GM12878 (cell line): ENCODE data around the gene C8G. TPM values are rescaled to one million over a fixed set of nuclear protein-coding genes. Genes with fewer than 3 reads are reported as not detected.

ENCODE experiments used
- ATAC-seq: fragments of 200-7000 bp; cut with Tn5 transposase; 3 replicates; pipeline ENCODE4 v1.9.1; 2020; ENCODE audit warnings: mild to moderate bottlenecking, moderate library complexity
- BruUV-seq: library from RNA; stranded (reverse); fragments of 400-500 nt; replicated peaks from 2 replicates; lab custom pipeline; 2021; lab: Mats Ljungman, UMichigan
- CTCF ChIA-PET: fragments of 300-600 bp; sonication (Branson Sonifier 250); formaldehyde crosslinking; extraction: SDS; loops from one replicate; lab custom pipeline; 2021; ENCODE audit warnings: inconsistent platforms; lab: Yijun Ruan, JAX
- POLR2A ChIA-PET: fragments of 350-600 bp; formaldehyde crosslinking; extraction: SDS; loops from one replicate; lab custom pipeline; 2021; ENCODE audit warnings: inconsistent platforms; lab: Charles Lee
- RAD21 ChIA-PET: fragments of 300-600 bp; sonication (Branson Sonifier 250); formaldehyde crosslinking; loops from one replicate; lab custom pipeline; 2023; ENCODE audit warnings: antibody characterized with exemption; ENCODE audit not compliant: unreplicated experiment; lab: Charles Lee
- SMC1A ChIA-PET: fragments of 300-600 bp; sonication (Branson Sonifier 250); formaldehyde crosslinking; loops from one replicate; lab custom pipeline; 2023; ENCODE audit not compliant: unreplicated experiment, uncharacterized antibody; lab: Charles Lee
- DNase-seq: peaks from one replicate; pipeline ENCODE4 v3.0.0-alpha.2; 2011; ENCODE audit warnings: low read depth, low spot score
- FAIRE-seq: peaks from 3 replicates; lab custom pipeline; 2011; peaks lifted over from hg19 to GRCh38; lab: Jason Lieb, UNC
- H2AFZ ChIP-seq: 2 replicates; pipeline ENCODE4 v1.6.0; 2011; ENCODE audit warnings: low read depth, low read length, control low read depth; ENCODE audit not compliant: control insufficient read depth
- H3K27ac ChIP-seq: 2 replicates; pipeline ENCODE4 v1.5.1; 2011; ENCODE audit warnings: control low read depth; ENCODE audit not compliant: control insufficient read depth, insufficient read depth
- H3K27me3 ChIP-seq, 2 experiments: replicated peaks in 1 of 2; 2 replicates each; pipeline versions ENCODE4 v1.6.0 to v1.6.1; 2011; ENCODE audit warnings: low read length in 1 of 2; ENCODE audit not compliant: control insufficient read depth in 2 of 2, insufficient read depth in 2 of 2
- H3K36me3 ChIP-seq, 2 experiments: 2 replicates each; pipeline ENCODE4 v1.5.1; 2011; ENCODE audit warnings: low read length in 1 of 2; ENCODE audit not compliant: control insufficient read depth in 2 of 2, insufficient read depth in 2 of 2
- H3K4me1 ChIP-seq: 2 replicates; pipeline ENCODE4 v1.6.1; 2011; ENCODE audit warnings: mild to moderate bottlenecking, low read length, moderate library complexity, mixed read lengths; ENCODE audit not compliant: control insufficient read depth, insufficient read depth
- H3K4me2 ChIP-seq: 2 replicates; pipeline ENCODE4 v1.6.0; 2011; ENCODE audit warnings: control low read depth; ENCODE audit not compliant: control insufficient read depth, insufficient read depth
- H3K4me3 ChIP-seq: fragments of 200-600 bp; sonication (generic); 2 replicates; pipeline ENCODE4 v1.5.1; 2016
- H3K79me2 ChIP-seq: 2 replicates; pipeline ENCODE4 v1.6.0; 2011; ENCODE audit warnings: low read length; ENCODE audit not compliant: control insufficient read depth, insufficient read depth
- H3K9ac ChIP-seq: 2 replicates; pipeline ENCODE4 v1.8.0; 2011; ENCODE audit warnings: low read length, control low read depth, mixed read lengths; ENCODE audit not compliant: control insufficient read depth, insufficient read depth
- H3K9me3 ChIP-seq: replicated peaks from 3 replicates; pipeline ENCODE4 v1.5.1; 2011; ENCODE audit warnings: mild to moderate bottlenecking, low read length; ENCODE audit not compliant: control insufficient read depth, insufficient read depth
- H4K20me1 ChIP-seq: 2 replicates; pipeline ENCODE4 v1.6.0; 2011; ENCODE audit not compliant: control insufficient read depth, insufficient read depth
- BHLHE40 ChIP-seq, 2 experiments: fragments of 450-650 bp in 1 of 2; IDR thresholded peaks; 2 replicates each; pipeline ENCODE4 v1.6.1; 2011 to 2017; ENCODE audit warnings: low read depth in 2 of 2, borderline replicate concordance in 1 of 2, improper control_type of control experiment in 1 of 2, low read length in 1 of 2, mild to moderate bottlenecking in 1 of 2
- DPF2 ChIP-seq: fragments of 450-650 bp; IDR thresholded peaks from 2 replicates; pipeline ENCODE4 v1.6.1; 2017; ENCODE audit warnings: mild to moderate bottlenecking
- HSF1 ChIP-seq: fragments of 150-350 bp; IDR thresholded peaks from 2 replicates; pipeline ENCODE4 v1.6.1; 2014; ENCODE audit warnings: mild to moderate bottlenecking, low read depth, low read length
- IKZF2 ChIP-seq, 2 experiments: fragments of 450-650 bp; IDR thresholded peaks; 2 replicates each; pipeline ENCODE4 v1.6.1; 2017; ENCODE audit warnings: mild to moderate bottlenecking in 2 of 2, moderate library complexity in 2 of 2
- KDM1A ChIP-seq: fragments of 200-600 bp; sonication (generic); IDR thresholded peaks from 2 replicates; pipeline ENCODE4 v1.6.1; 2016; ENCODE audit warnings: borderline replicate concordance
- MYC ChIP-seq: IDR thresholded peaks from 2 replicates; pipeline ENCODE4 v1.6.1; 2011; ENCODE audit warnings: mild to moderate bottlenecking, low read length, moderate library complexity, inconsistent platforms; ENCODE audit not compliant: insufficient read depth, insufficient replicate concordance, insufficient read length, severe bottlenecking
- NFYB ChIP-seq: IDR thresholded peaks from 2 replicates; pipeline ENCODE4 v1.6.1; 2011; ENCODE audit warnings: low read depth, mild to moderate bottlenecking, low read length, improper control_type of control experiment, moderate library complexity; ENCODE audit not compliant: insufficient read depth
- PKNOX1 ChIP-seq: fragments of 450-650 bp; IDR thresholded peaks from 2 replicates; pipeline ENCODE4 v1.6.1; 2016; ENCODE audit warnings: mild to moderate bottlenecking
- SUZ12 ChIP-seq: fragments of 200-600 bp; sonication (generic); IDR thresholded peaks from one replicate; pipeline ENCODE4 v1.6.1; 2018; ENCODE audit warnings: antibody characterized with exemption, mild to moderate bottlenecking; ENCODE audit not compliant: unreplicated experiment
- WGBS: methylation state at CpG from one replicate; pipeline ENCODE4 v1.1.6; 2016; ENCODE audit warnings: low lambda C conversion rate; ENCODE audit not compliant: insufficient replicate concordance, insufficient coverage; ENCODE audit errors: missing lambda C conversion rate; 5-methylcytosine and 5-hydroxymethylcytosine counted together
- in situ Hi-C: fragments of 300-500 bp; cut with MboI; formaldehyde crosslinking; loops from 9 replicates; pipeline ENCODE4 v1.14.3; 2018; ENCODE audit warnings: mixed read lengths
- intact Hi-C: fragments of 100-400 bp; cut with micrococcal nuclease; formaldehyde crosslinking; loops from one replicate; pipeline ENCODE4 v1.14.2; 2022; ENCODE audit not compliant: unreplicated experiment
- polyA plus RNA-seq, 11 experiments: library from polyadenylated mRNA; depleted of rRNA in 4 of 11; unstranded in 6 of 11; stranded (reverse) in 5 of 11; fragments of >200 nt; fragmentation: Nextera tagmentation in 4 of 11; fragmentation: Illumina TruSeq in 1 of 11; extraction: Ambion mirVana in 4 of 11; extraction: Trizol in 1 of 11; gene quantifications; 1 replicate in 1 of 11; 2 replicates in 10 of 11; pipeline versions ENCODE4 v1.2.1 to v1.2.3, GENCODE V29; 2011 to 2016; ENCODE audit warnings: inconsistent platforms in 2 of 11, missing spikeins in 2 of 11, low read depth in 1 of 11
- total RNA-seq, 4 experiments: library from RNA; depleted of rRNA in 3 of 4; stranded (reverse); fragments of >200 nt in 3 of 4; fragmentation: Illumina TruSeq in 1 of 4; extraction: Trizol in 1 of 4; gene quantifications; 2 replicates each; pipeline versions ENCODE4 v1.2.1 to v1.2.3, GENCODE V29; 2013 to 2021

Gene C8G
- total and polyA plus RNA-seq, 10 of the 15 experiments (the other 5 are each of a cell fraction or from before 2014, with no cell fraction given) = 0.26 to 0.69 (median 0.50) TPM; not detected in 7

GRCh38 chr9:136994888-136995230 lies 49.8 kb downstream of the C8G start:
- WGBS = 97% methylated on average over 13 of the region's 40 CpGs

More at GRCh38 chr9:136994888-136995230, 49.8 kb downstream of the C8G start:
- no peak overlapping the region for H3K27ac ChIP-seq
- ChIA-PET POLR2A (no interaction called here), RAD21 (no interaction called here), CTCF (no interaction called here), SMC1A (no interaction called here)
- H3K27me3 ChIP-seq = peaks cover 2 to 6% of the 10 kb centered on the region in 2 experiments; a peak in 3 of 4 replicates
- H2AFZ ChIP-seq = no peak overlapping the region
- no peaks in the 10 kb centered on the region for H3K36me3 ChIP-seq
- no peak for FAIRE-seq
- H3K4me2 ChIP-seq = no peak overlapping the region
- no peaks in the 10 kb centered on the region for H4K20me1 ChIP-seq
- H3K9ac ChIP-seq = no peak overlapping the region
- H3K9me3 ChIP-seq = no peaks in the 10 kb centered on the region; the same call in 2 of the 3 replicates
- no peaks in the 10 kb centered on the region; the same call in 1 of the 2 replicates for H3K79me2 ChIP-seq
- no TSS peak for BruUV-seq
- TF ChIP-seq DPF2 = no peak
- no peak for TF ChIP-seq HSF1
- no peak for TF ChIP-seq NFYB
- no peak for TF ChIP-seq KDM1A
- TF ChIP-seq MYC = no peak
- TF ChIP-seq PKNOX1 = no peak
- TF ChIP-seq IKZF2 (IDR thresholded peaks at IDR 0.05) = no peak
- TF ChIP-seq SUZ12 = no peak
- TF ChIP-seq BHLHE40 (IDR thresholded peaks at IDR 0.05; ENCODE audit: borderline replicate concordance in 1 of 2, low read depth in 2 of 2, low read length in 1 of 2) = no peak
- in situ Hi-C loops = no loop called here
- peaks cover 38% of the 10 kb centered on the region for H3K4me1 ChIP-seq
- DNase-seq = no peak
- no peak overlapping the region for H3K4me3 ChIP-seq
- no peak for ATAC-seq
- intact Hi-C loops = no loop called here
